HEK293 (cell line): ENCODE measurements around the gene TES.

Source experiments
- CTCF ChIA-PET: fragments of 350-600 bp; formaldehyde crosslinking; extraction: SDS; loops from one replicate; lab custom pipeline; 2021; ENCODE audit warnings: antibody characterized with exemption; lab: Yijun Ruan, JAX
- POLR2A ChIA-PET: fragments of 300-600 bp; formaldehyde crosslinking; extraction: SDS; loops from one replicate; lab custom pipeline; 2020; ENCODE audit warnings: antibody characterized with exemption, inconsistent platforms; lab: Yijun Ruan, JAX
- H3K27ac ChIP-seq: fragments of 200-500 bp; sonication (Bioruptor generic); 2 replicates; pipeline ENCODE4 v1.5.1; 2014; ENCODE audit warnings: low read depth, low read length, control low read depth, inconsistent platforms; ENCODE audit errors: extremely low read depth
- H3K36me3 ChIP-seq, 2 experiments: fragments of 200-500 bp in 1 of 2; sonication (Bioruptor generic) in 1 of 2; 1 replicate in 1 of 2; 2 replicates in 1 of 2; pipeline ENCODE4 v1.5.1; 2014 to 2017; ENCODE audit warnings: inconsistent platforms in 2 of 2, low read length in 2 of 2; ENCODE audit not compliant: control insufficient read depth in 2 of 2, insufficient read depth in 1 of 2
- H3K4me1 ChIP-seq: fragments of 200-500 bp; sonication (Bioruptor generic); 2 replicates; pipeline ENCODE4 v1.5.1; 2014; ENCODE audit warnings: mild to moderate bottlenecking, low read length, inconsistent platforms; ENCODE audit not compliant: control insufficient read depth, insufficient read depth
- H3K4me3 ChIP-seq: 2 replicates; pipeline ENCODE4 v1.5.1; 2011; ENCODE audit warnings: low read depth, mild to moderate bottlenecking, control low read depth, low read length, moderate library complexity
- H3K9me3 ChIP-seq: fragments of 200-500 bp; sonication (Bioruptor generic); 2 replicates; pipeline ENCODE4 v1.5.1; 2014; ENCODE audit warnings: low read depth, low read length, inconsistent platforms; ENCODE audit not compliant: control insufficient read depth, insufficient read depth
- BCL11A ChIP-seq: fragments of 450-650 bp; formaldehyde crosslinking; IDR thresholded peaks from 2 replicates; pipeline ENCODE4 v1.5.1; 2016; ENCODE audit warnings: low read depth, missing biosample characterization, missing genetic modification characterization
- KLF1 ChIP-seq: fragments of 450-650 bp; formaldehyde crosslinking; IDR thresholded peaks from 2 replicates; pipeline ENCODE4 v1.5.1; 2016; ENCODE audit warnings: missing biosample characterization, missing genetic modification characterization
- KLF7 ChIP-seq: fragments of 450-650 bp; formaldehyde crosslinking; IDR thresholded peaks from 2 replicates; pipeline ENCODE4 v1.5.1; 2016; ENCODE audit warnings: missing biosample characterization, missing genetic modification characterization, borderline replicate concordance
- MEIS1 ChIP-seq: sonication (generic); formaldehyde crosslinking; IDR thresholded peaks from 2 replicates; pipeline ENCODE4 v1.8.1; 2022; ENCODE audit warnings: missing genetic modification reagents, mild to moderate bottlenecking, borderline replicate concordance
- PRDM1 ChIP-seq: fragments of 450-650 bp; formaldehyde crosslinking; IDR thresholded peaks from 2 replicates; pipeline ENCODE4; 2016; ENCODE audit warnings: missing biosample characterization, missing genetic modification characterization
- RBAK ChIP-seq: fragments of 450-650 bp; formaldehyde crosslinking; IDR thresholded peaks from 2 replicates; pipeline ENCODE4 v1.5.1; 2016; ENCODE audit warnings: missing biosample characterization, missing genetic modification characterization
- SCRT1 ChIP-seq: fragments of 450-650 bp; formaldehyde crosslinking; IDR thresholded peaks from 2 replicates; pipeline ENCODE4 v1.5.1; 2016; ENCODE audit warnings: missing biosample characterization, missing genetic modification characterization, borderline replicate concordance
- SP3 ChIP-seq: fragments of 450-650 bp; formaldehyde crosslinking; IDR thresholded peaks from 2 replicates; pipeline ENCODE4 v1.5.1; 2016; ENCODE audit warnings: missing biosample characterization, missing genetic modification characterization
- TCF7L2 ChIP-seq: IDR thresholded peaks from 2 replicates; pipeline ENCODE4 v1.6.1; 2011; ENCODE audit warnings: low read depth, mild to moderate bottlenecking, inconsistent platforms, low read length, moderate library complexity, borderline replicate concordance
- ZBTB48 ChIP-seq: fragments of 450-650 bp; formaldehyde crosslinking; IDR thresholded peaks from 2 replicates; pipeline ENCODE4 v1.5.1; 2016; ENCODE audit warnings: missing biosample characterization, missing genetic modification characterization
- ZEB2 ChIP-seq: fragments of 450-650 bp; formaldehyde crosslinking; IDR thresholded peaks from 2 replicates; pipeline ENCODE4 v1.5.1; 2016; ENCODE audit warnings: missing biosample characterization, missing genetic modification characterization
- ZFHX2 ChIP-seq: fragments of 450-650 bp; formaldehyde crosslinking; conservative IDR thresholded peaks from 2 replicates; pipeline ENCODE4 v1.5.1; 2016; ENCODE audit warnings: missing biosample characterization, missing genetic modification characterization
- ZIC2 ChIP-seq: fragments of 450-650 bp; formaldehyde crosslinking; IDR thresholded peaks from 2 replicates; pipeline ENCODE4 v1.5.1; 2016; ENCODE audit warnings: missing biosample characterization, missing genetic modification characterization
- ZNF133 ChIP-seq: fragments of 450-650 bp; formaldehyde crosslinking; IDR thresholded peaks from 2 replicates; pipeline ENCODE4 v1.5.1; 2016; ENCODE audit warnings: missing biosample characterization, missing genetic modification characterization
- ZNF157 ChIP-seq: fragments of 450-650 bp; formaldehyde crosslinking; IDR thresholded peaks from 2 replicates; pipeline ENCODE4 v1.5.1; 2016; ENCODE audit warnings: missing biosample characterization, missing genetic modification characterization
- ZNF223 ChIP-seq: fragments of 450-650 bp; formaldehyde crosslinking; IDR thresholded peaks from 2 replicates; pipeline ENCODE4 v1.5.1; 2016; ENCODE audit warnings: missing biosample characterization, missing genetic modification characterization
- ZNF335 ChIP-seq: fragments of 450-650 bp; formaldehyde crosslinking; conservative IDR thresholded peaks from 2 replicates; pipeline ENCODE4 v1.5.1; 2016; ENCODE audit warnings: missing biosample characterization, missing genetic modification characterization
- ZNF560 ChIP-seq: fragments of 450-650 bp; formaldehyde crosslinking; IDR thresholded peaks from 2 replicates; pipeline ENCODE4 v1.5.1; 2017; ENCODE audit warnings: missing biosample characterization, missing genetic modification characterization, borderline replicate concordance
- ZNF600 ChIP-seq: fragments of 450-650 bp; formaldehyde crosslinking; IDR thresholded peaks from 2 replicates; pipeline ENCODE4 v1.5.1; 2016; ENCODE audit warnings: missing biosample characterization, missing genetic modification characterization
- ZNF623 ChIP-seq: fragments of 450-650 bp; formaldehyde crosslinking; IDR thresholded peaks from 2 replicates; pipeline ENCODE4 v1.5.1; 2016; ENCODE audit warnings: missing biosample characterization, missing genetic modification characterization
- ZNF654 ChIP-seq: fragments of 450-650 bp; formaldehyde crosslinking; IDR thresholded peaks from 2 replicates; pipeline ENCODE4 v1.5.1; 2016; ENCODE audit warnings: low read depth, missing biosample characterization, missing genetic modification characterization
- ZNF777 ChIP-seq: fragments of 450-650 bp; formaldehyde crosslinking; IDR thresholded peaks from 2 replicates; pipeline ENCODE4 v1.5.1; 2017; ENCODE audit warnings: missing biosample characterization, missing genetic modification characterization, borderline replicate concordance
- TF ChIP-seq, protein P1 (sequence below): fragments of 450-650 bp; formaldehyde crosslinking; IDR thresholded peaks from 2 replicates; pipeline ENCODE4 v1.5.1; 2016; ENCODE audit warnings: missing biosample characterization, missing genetic modification characterization
- TF ChIP-seq, protein P2 (sequence below): fragments of 450-650 bp; formaldehyde crosslinking; conservative IDR thresholded peaks from 2 replicates; pipeline ENCODE4 v1.5.1; 2016; ENCODE audit warnings: low read depth, missing biosample characterization, missing genetic modification characterization
- TF ChIP-seq, protein P3 (sequence below): fragments of 450-650 bp; formaldehyde crosslinking; IDR thresholded peaks from 2 replicates; pipeline ENCODE4 v1.5.1; 2017; ENCODE audit warnings: missing biosample characterization, mild to moderate bottlenecking, missing genetic modification characterization, moderate library complexity
- TF ChIP-seq, protein P4 (sequence below): fragments of 450-650 bp; formaldehyde crosslinking; IDR thresholded peaks from 2 replicates; pipeline ENCODE4; 2016; ENCODE audit warnings: missing biosample characterization, missing genetic modification characterization
- TF ChIP-seq, protein P5 (sequence below): fragments of 450-650 bp; formaldehyde crosslinking; IDR thresholded peaks from 2 replicates; pipeline ENCODE4 v1.5.1; 2016; ENCODE audit warnings: missing biosample characterization, missing genetic modification characterization

TES gene

DNA sequence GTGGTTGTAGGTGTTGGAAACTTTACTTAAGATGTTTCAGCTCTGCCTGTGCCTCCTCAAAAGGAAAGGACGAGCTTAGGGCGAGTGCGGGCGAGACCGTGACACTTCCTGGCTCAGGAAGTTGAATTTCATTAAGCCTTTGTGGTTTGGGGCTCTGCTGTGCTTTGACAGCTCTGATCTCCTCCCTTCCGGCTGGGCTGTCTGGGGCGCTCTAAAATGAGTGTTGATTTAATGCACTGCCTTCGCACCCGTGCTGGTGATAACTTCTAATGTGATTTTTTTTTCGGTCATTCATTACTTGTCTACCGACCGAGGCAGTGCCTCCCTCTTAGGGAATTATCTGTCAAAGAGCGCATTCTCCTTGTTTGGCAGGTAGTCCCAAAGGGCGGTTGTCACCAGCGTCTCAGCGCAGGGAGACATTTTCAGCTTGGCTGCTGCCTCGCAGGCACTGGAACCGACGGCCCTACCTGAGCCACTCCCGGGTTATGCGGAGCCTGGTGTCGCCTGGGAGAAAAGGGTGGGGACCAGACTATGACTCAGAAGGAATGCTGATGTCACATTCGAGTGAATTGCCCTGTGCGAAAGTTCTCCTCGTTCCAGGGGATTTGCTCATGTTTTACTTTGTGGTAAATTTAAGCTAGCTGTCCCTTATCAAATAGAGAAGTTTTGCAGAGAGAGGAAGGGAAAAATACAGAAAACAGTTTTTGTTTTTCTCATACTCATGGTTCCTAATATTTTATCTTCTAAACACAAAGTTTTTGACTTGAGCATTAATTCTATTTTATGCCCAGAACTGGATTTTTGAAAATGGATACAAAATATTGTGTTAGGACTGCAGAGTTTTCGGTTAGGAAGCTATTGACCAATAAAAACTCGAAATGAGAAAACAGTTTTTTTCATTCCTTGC lies 920 bp downstream of the TES start (continued):
- TF ChIP-seq SCRT1 (tag by site-specific recombination), result no peak
- TF ChIP-seq, protein P1, sequence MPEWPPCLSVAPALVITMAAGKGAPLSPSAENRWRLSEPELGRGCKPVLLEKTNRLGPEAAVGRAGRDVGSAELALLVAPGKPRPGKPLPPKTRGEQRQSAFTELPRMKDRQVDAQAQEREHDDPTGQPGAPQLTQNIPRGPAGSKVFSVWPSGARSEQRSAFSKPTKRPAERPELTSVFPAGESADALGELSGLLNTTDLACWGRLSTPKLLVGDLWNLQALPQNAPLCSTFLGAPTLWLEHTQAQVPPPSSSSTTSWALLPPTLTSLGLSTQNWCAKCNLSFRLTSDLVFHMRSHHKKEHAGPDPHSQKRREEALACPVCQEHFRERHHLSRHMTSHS (tag by site-specific recombination), result no peak
- TF ChIP-seq, protein P2, sequence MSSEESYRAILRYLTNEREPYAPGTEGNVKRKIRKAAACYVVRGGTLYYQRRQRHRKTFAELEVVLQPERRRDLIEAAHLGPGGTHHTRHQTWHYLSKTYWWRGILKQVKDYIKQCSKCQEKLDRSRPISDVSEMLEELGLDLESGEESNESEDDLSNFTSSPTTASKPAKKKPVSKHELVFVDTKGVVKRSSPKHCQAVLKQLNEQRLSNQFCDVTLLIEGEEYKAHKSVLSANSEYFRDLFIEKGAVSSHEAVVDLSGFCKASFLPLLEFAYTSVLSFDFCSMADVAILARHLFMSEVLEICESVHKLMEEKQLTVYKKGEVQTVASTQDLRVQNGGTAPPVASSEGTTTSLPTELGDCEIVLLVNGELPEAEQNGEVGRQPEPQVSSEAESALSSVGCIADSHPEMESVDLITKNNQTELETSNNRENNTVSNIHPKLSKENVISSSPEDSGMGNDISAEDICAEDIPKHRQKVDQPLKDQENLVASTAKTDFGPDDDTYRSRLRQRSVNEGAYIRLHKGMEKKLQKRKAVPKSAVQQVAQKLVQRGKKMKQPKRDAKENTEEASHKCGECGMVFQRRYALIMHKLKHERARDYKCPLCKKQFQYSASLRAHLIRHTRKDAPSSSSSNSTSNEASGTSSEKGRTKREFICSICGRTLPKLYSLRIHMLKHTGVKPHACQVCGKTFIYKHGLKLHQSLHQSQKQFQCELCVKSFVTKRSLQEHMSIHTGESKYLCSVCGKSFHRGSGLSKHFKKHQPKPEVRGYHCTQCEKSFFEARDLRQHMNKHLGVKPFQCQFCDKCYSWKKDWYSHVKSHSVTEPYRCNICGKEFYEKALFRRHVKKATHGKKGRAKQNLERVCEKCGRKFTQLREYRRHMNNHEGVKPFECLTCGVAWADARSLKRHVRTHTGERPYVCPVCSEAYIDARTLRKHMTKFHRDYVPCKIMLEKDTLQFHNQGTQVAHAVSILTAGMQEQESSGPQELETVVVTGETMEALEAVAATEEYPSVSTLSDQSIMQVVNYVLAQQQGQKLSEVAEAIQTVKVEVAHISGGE (tag by site-specific recombination), result 0 out of 2 replicates have a peak, but pooled peaks have one; percentile 24
- TF ChIP-seq ZNF623 (tag by site-specific recombination), result no peak
- TF ChIP-seq SP3 (tag by site-specific recombination), result peak; percentile 40
- TF ChIP-seq ZNF133 (tag by site-specific recombination), result no peak
- peak; percentile 76; the same call in 1 of the 2 replicates for TF ChIP-seq ZNF223
- peak; percentile 87 for TF ChIP-seq KLF1 (tag by site-specific recombination)
- TF ChIP-seq ZEB2, result peak; percentile 99
- no peak for TF ChIP-seq BCL11A (tag by site-specific recombination)
- TF ChIP-seq ZNF600 (tag by site-specific recombination), result peak; percentile 97
- TF ChIP-seq TCF7L2, result no peak
- no peak for TF ChIP-seq MEIS1 (CRISPR knock-in tag)
- no peak for TF ChIP-seq ZNF157
- TF ChIP-seq, protein P3, sequence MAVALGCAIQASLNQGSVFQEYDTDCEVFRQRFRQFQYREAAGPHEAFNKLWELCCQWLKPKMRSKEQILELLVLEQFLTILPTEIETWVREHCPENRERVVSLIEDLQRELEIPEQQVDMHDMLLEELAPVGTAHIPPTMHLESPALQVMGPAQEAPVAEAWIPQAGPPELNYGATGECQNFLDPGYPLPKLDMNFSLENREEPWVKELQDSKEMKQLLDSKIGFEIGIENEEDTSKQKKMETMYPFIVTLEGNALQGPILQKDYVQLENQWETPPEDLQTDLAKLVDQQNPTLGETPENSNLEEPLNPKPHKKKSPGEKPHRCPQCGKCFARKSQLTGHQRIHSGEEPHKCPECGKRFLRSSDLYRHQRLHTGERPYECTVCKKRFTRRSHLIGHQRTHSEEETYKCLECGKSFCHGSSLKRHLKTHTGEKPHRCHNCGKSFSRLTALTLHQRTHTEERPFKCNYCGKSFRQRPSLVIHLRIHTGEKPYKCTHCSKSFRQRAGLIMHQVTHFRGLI (tag by site-specific recombination), result no peak
- no peak for TF ChIP-seq ZNF560 (tag by site-specific recombination)
- TF ChIP-seq KLF7 (tag by site-specific recombination), result peak; percentile 90
- TF ChIP-seq ZFHX2 (tag by site-specific recombination), result no peak
- TF ChIP-seq ZNF654, result no peak

DNA sequence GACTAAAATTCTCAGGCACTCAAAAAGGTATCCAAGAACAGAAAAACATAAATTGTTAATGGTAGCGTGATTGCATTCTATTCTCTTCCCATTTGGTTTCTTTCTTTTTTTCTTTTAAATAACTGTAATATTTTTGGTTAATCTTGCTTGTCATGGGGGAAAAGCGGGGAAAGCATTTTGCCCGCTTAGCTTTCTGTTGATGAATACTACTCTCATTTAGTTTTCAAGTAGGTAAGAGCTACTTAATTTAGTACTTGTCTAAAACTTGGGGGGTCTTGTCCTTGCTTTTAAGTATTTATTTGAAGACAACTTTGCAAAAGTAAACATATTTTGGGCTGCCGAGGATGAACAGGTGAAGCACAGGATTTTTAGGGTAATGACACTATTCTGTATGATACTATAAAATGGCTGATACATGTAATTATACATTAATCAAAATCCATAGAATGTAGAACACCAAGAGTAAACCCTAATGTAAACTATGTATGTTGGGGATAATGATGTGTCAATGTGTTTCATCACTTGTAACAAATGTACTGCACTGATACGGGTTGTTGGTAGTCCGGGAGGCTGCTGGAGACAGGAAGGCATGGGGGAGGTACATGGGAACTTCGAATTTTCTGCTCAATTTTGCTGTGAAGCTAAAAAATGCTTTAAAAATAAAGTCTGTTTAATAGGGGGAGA lies 1.7 kb downstream of the TES start:
- H3K27ac ChIP-seq, result peak overlapping the region; percentile 95
- no peaks in the 10 kb centered on the region for H3K36me3 ChIP-seq
- H3K9me3 ChIP-seq, result no peaks in the 10 kb centered on the region
- peaks cover 10% of the 10 kb centered on the region for H3K4me1 ChIP-seq
- POLR2A ChIA-PET, result interaction anchor here (1.0 to 3.1 kb wide), 4 partner anchors 7 to 380 kb away, joined by 3 to 43 read pairs (median 8); no protein-coding TSS in a partner anchor
- CTCF ChIA-PET, result interaction anchor here (0.7 to 4.5 kb wide), 7 partner anchors 11 to 1551 kb away, joined by 3 to 26 read pairs (median 3); no protein-coding TSS in a partner anchor
- peak overlapping the region; percentile 79 for H3K4me3 ChIP-seq
- TF ChIP-seq PRDM1 (tag by site-specific recombination), result 0 out of 2 replicates have a peak, but pooled peaks have one; percentile 4
- 0 out of 2 replicates have a peak, but pooled peaks have one; percentile 15 for TF ChIP-seq ZNF335 (tag by site-specific recombination)
- TF ChIP-seq, protein P4, sequence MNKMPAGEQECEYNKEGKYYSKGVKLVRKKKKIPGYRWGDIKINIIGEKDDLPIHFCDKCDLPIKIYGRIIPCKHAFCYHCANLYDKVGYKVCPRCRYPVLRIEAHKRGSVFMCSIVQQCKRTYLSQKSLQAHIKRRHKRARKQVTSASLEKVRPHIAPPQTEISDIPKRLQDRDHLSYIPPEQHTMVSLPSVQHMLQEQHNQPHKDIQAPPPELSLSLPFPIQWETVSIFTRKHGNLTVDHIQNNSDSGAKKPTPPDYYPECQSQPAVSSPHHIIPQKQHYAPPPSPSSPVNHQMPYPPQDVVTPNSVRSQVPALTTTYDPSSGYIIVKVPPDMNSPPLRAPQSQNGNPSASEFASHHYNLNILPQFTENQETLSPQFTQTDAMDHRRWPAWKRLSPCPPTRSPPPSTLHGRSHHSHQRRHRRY (tag by site-specific recombination), result no peak
- TF ChIP-seq, protein P5, sequence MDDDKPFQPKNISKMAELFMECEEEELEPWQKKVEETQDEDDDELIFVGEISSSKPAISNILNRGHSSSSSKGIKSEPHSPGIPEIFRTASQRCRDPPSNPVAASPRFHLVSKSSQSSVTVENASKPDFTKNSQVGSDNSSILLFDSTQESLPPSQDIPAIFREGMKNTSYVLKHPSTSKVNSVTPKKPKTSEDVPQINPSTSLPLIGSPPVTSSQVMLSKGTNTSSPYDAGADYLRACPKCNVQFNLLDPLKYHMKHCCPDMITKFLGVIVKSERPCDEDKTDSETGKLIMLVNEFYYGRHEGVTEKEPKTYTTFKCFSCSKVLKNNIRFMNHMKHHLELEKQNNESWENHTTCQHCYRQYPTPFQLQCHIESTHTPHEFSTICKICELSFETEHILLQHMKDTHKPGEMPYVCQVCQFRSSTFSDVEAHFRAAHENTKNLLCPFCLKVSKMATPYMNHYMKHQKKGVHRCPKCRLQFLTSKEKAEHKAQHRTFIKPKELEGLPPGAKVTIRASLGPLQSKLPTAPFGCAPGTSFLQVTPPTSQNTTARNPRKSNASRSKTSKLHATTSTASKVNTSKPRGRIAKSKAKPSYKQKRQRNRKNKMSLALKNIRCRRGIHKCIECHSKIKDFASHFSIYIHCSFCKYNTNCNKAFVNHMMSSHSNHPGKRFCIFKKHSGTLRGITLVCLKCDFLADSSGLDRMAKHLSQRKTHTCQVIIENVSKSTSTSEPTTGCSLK (tag by site-specific recombination), result no peak
- no peak for TF ChIP-seq ZIC2 (tag by site-specific recombination)
- TF ChIP-seq ZNF777 (tag by site-specific recombination), result no peak
- no peak for TF ChIP-seq RBAK (tag by site-specific recombination)
- TF ChIP-seq ZBTB48 (tag by site-specific recombination), result no peak
